ENCODE measurements around the gene PASK.
"Not testable (repeated sequence)": the region's sequence is repeated elsewhere in the genome, so short reads cannot be mapped to it uniquely, and the experiment has no call there.

PASK gene

DNA sequence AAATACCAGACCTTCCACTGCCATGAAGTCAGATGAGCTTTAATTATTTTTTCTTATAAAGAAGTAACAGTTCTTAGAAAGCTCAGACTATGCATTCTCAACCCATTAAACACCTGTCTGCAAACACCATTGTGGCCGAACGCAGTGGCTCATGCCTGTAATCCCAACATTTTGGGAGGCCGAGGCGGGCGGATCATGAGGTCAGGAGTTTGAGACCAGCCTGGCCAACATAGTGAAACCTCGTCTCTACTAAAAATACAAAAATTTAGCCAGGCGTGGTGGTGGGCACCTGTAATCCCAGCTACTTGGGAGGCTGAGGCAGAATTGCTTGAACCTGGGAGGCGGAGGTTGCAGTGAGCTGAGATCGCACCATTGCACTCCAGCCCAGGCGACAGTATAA, 44.7 kb downstream of the PASK start:
- DNase-seq (ENCODE audit: low read depth): not testable (repeated sequence)

DNA sequence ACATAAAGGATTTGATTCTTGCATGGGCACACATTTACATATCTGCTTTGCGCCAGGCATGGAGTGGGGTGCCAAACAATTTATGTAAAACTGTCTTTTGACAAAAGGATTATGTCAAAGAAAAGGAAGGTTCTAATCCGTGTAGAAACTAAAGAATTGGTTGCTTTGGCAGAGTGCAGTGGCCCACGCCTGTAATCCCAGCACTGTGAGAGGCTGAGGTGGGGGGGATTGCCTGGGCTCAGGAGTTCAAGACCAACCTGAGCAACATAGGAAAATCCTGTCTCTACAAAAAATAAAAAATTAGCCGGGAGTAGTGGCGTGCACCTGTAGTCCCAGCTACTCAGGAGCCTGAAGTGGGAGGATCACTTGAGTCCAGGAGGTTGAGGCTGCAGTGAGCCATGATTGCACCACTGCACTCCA, 46.1 kb downstream of the PASK start:
- no peak for DNase-seq (ENCODE audit: low read depth)

DNA sequence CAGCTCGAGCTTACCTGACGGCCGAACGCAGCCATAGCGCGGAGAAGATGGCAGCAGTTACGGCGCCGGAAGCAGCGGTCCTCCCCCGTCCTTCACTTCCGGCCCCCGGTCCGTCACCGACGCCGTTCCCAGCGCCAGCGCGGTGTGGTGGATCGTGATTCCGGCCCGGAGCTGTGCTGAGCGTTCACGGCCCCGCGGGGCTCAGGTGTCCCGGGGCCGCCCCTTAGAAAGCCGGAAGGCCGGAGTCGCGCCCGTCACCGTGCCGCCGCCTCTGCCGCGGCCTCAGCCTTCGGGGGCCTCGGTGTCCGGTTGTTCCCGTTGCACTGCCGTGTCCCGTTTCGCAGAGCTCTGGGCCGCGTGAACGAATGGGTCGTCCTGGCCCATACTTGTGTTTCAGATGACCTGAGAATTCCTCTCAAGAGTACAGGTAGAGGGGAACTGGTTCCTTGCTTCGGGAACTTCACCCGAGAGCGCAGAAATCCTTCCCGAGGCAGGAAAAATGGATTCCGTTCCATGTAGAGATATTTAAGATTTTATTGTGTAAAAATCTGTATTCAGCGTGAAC, 47.0 kb downstream of the PASK start, which contains the start of gene MTERF4:
Gene MTERF4 (minus strand): TSS at position 49 of the 565 bp plus-strand sequence. CDS start 14 bp downstream, at position 35.
- DNase-seq (ENCODE audit: low read depth): peak; percentile 78

DNA sequence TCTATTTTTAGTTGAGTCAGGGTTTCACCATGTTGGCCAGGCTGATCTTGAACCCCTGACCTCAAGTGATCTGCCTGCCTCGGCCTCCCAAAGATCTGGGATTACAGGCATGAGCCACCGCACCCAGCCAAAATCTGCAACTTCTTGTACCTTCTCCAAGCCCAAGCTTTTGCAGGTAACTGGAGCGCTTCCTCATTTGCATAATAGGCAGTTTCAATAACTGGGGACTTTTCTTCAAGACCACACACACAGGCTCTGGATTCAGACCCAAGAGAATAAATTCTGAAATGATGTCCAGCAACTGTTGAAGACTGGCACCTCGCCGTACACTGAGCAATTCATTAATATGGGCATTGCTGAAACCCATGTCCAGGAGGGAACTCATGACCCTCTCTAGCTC, 50.0 kb downstream of the PASK start:
- DNase-seq (ENCODE audit: low read depth): no peak

DNA sequence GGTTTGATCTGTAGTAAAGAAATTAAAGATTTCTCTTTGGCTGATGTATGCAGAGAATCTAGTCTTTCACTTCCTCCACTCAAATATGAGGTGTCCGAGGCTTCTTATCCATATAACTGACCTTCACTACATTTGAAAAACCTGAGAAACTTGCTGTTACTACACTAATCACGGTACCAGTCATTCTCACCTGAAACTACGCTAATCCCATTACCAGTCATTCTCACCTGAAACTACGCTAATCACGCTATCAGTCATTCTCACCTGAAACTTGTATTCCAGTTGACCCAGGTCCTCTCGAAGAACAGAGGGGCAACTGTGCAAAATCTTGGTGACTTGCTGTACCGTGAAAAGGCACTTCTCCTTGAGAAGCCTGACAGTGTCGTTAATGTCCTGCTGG, 52.3 kb downstream of the PASK start:
- no peak for DNase-seq (ENCODE audit: low read depth)

DNA sequence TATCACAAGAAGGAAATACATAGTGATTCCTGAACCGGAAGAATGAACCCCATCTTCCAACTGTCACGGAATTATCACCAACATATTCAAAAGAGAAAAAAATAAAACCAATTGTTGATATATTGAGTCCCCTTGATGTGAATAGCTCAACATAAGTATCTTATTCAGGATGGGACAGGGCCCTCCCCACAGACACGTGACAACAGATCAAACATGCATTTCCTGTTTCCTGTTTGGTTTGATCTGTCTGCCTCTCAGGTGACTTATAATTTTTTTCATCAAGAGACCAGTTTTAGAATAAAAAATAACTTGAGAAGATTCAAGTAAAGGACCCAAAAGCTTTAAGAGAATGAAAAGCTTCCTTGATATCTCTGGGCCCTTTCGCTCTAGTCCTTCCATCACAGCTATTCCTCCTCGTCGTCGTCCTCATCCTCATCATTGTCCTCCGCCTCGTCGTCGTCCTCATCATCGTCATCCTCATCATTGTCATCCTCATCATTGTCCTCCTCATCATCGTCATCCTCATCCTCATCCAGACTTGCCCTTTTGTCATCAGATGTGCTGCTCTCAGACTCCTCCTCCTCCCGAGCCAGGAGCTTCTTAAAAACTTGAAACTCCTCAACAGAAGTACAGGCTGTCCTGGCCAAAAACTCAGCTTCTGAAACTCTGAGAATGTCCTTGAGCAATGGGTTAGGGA, 53.5 kb downstream of the PASK start:
- DNase-seq (ENCODE audit: low read depth): no peak

DNA sequence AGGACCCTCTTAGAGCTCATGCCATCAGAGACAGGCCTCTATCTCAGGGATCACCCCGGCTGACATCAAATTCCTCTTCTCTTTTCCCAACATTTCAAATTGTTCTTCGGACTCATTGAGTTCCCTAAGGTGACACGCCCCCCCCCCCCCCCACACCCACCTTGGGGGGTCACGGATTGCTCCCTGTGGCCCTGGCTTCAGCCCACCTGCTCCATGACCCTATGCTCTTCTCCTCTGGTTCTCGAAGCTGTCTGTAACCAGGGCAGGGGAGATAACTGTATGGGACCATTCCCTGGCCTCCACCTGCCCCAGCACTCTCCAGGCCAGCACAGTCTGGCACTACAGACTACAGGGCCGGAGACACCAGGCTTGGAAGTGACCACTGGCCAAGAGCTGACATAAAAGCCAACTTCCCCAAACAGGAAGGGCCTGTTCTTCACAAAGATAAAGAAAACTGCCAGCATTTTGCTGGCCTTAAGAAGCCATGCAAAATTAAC, 54.3 kb downstream of the PASK start:
- DNase-seq (ENCODE audit: low read depth): no peak

DNA sequence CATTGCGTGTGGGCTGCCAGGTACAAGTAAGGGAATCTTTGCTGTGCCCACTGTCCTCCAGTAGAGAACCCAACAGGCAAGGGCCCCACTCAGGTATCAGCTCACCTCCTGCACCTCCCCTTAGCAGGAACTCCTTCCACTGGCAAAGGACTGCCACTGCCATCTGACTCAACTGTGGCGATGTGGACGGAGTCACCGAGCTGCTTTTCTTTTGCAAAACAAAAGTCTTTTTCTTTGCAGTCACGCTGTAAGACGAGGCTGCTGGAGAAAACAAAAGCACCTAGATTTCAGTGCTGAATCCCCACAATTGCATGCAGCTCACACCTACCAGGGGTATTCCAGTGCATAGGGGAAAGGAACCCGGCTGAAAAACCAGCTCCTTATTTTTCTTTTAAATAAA, 55.1 kb downstream of the PASK start:
- no peak for DNase-seq (ENCODE audit: low read depth)

DNA sequence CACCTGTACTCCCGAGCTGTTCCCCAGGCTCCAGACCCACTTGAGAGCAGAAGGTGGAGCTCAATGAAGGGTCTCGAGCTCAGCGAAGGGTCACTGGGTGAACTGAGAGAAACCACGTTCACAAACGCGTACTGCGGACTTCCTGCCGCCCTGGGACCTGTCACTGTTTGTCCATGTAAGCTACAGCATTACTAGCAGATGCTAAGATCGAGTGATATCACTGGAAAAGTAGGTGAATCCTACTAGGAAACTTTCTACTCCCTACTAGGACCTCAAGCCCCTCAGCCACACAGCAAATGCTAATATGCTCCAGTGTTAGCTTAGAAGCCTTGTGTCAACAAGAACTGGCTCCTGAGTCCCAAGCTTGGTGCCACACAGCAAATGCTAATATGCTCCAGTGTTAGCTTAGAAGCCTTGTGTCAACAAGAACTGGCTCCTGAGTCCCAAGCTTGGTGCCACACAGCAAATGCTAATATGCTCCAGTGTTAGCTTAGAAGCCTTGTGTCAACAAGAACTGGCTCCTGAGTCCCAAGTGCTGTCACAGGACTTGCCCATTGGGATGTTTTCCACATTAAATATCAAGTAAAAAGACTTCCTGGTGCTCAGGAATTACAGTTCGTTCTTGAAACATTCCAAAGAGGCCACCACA, 56.0 kb downstream of the PASK start:
- DNase-seq (ENCODE audit: low read depth): not testable (repeated sequence)

DNA sequence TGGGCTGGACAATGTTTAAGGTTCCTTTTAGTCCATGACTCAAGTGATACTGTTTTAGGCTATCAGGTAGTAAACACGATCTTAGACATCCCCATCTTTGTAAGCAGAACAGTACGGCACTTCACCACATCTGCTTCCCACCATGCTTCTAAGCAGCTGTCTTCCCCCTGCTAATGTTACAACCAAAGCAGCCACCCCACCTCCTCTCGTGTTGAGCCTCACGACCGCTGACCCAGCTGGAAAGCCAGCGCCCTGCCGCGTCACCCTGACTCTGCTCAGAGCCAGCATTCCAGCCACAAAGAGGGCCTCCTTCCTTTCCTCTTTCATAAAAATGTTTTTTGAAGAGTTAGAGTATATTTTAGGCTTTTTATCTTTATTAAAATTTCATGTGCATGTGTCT, 56.6 kb downstream of the PASK start:
- no peak for DNase-seq (ENCODE audit: low read depth)

DNA sequence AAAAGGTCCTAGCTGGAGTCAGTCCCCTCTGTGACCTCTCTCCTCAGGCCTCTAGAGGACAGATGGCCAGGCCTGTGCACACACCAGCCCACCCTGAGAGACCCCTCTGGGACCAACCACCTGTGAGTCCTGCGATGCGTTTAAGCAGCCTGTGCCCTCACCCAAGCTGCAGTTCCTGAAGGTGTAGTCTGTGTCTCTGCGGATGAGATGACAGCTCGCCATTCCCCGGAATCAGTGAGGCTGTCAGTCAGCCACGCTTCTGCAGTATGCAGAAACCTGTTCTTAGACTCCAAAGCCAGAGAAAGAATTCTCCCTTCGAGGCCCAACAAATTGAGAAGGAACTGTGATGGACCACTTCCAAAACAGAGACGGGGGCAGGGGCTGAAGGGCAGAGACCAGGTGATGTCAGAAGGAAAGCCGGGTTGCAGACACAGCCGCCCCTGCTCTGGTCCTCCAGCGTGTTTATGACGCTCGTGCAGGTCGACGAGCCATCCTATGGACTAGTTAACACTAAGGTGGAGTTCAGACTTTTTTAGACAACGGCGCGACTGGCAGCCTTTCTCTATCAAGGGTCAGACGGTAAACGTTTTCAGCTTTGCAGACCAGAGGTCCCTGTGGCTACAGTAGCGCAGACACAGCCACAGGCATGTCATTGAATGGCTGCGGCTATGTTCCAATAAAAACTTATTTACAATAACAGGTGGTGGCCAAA, 57.4 kb downstream of the PASK start:
- no peak for DNase-seq (ENCODE audit: low read depth)

DNA sequence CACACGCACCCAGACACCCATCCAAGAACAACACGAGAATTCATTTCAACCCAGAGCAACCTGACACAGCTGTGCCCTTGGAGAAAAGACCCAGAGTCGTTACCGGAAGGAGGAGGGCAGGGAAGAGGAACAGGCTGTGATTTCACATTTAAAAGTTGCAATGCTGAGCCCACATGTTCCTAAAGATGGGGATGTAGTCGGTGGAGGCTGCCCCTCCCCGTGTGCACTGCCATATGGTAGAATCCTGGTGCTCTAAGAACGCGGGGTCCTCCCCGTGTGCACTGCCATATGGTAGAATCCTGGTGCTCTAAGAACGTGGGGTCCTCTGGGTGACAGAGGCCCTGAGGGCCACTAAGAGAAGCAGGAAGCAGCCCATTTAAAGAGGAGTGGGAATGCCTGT, 58.1 kb downstream of the PASK start:
- DNase-seq (ENCODE audit: low read depth): no peak

DNA sequence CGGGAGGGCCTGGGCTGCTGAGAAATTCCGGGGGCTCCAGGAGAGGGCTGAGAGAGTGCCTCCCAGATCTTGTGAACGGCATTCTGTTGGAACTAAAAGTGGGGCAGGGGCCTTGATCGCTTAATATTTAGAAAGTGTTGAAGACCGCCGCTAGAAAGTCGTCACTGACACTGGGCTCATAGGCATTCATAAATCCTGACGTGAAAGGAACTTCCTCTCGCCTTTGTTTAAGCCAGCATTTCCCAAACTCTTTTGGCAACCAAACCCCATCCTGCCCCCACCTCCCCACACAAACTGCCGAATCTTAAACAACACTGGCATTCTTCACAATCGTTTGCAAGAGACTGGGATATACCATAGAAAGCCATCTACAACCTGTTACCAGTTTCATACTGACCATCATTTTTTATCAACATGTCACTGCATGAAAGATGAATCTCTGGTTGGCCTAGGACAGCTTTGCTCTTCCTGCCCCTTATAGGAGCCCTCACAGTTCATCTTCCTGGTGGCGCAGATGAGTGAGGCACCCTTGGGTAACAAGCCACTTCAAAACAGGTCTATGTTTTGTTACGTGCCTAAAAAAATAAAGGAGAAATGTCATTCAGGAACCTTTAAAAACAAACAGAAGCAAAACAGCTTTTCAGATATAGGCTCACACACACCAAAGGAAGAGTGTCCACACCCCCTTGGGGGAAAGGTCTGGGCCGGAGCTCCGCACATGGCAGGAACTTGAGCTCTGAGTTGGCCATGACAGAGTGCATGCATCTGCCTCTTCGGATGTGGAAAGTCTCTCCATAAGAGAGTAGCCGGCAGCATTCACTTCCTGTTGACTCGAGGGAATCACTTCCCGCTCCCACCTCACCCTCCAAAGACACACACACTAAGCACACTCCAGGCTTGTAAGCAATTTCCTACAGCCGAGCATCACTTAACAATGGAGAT, 60.2 kb downstream of the PASK start:
- DNase-seq (ENCODE audit: low read depth): no peak

DNA sequence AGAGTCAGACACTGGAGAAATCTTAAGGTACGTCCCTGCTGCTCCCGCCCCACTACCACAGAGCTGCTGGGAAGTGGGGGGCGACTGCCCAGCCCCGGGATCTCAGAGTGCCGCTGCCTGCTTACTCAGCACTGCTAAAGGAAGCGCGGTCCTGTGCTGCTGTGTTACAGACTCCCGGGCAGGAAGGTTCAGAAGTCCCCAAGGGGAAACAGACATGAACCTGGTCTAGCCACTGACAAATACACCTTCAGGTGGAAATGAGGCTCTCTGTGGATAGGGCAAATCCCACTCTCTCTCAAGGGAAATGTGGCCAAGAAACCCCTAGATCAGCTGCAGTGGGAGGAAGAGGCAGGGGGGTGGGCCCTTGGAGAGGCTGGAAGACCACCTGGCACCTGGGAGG, 60.9 kb downstream of the PASK start:
- DNase-seq (ENCODE audit: low read depth): no peak

DNA sequence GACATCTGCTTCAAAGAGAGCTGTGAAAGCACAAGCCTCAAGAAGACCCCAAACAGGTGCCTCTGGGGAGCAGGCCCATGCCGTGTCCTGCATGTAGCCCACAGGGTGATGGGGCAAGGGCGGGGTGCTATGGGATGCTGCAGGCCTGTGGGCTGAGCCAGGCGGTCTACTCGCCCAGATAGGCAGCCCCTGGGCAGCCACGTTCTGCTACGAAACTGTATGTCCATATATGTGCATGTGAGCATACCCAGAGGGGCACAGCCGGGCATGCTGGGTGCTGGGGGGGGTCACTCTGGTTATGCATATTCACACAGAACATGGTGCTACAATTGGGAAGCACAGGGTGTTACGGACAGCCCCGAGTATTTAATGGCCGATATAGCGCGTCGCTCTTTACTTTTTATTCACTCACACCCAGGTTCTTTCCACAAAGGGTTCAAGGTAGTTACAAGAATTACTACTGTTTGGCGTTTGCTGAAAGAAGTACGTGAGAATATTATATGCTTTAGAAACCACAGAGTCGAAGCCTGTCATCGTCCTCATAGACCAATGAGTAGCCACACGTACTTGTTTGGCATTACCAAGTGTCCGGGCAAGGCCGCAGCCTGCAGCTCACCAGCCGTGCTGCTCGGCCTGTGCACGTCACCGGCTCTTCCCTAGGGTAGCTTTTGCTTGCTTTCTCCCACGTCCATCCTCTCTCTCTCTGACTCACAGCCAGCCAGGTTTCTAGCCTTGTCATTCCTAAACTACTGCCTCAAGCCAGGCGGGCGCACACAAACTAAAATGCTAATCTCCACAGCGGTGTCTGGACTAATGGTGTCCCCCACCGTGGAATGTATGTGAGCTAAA, 61.6 kb downstream of the PASK start:
- no peak for DNase-seq (ENCODE audit: low read depth)

DNA sequence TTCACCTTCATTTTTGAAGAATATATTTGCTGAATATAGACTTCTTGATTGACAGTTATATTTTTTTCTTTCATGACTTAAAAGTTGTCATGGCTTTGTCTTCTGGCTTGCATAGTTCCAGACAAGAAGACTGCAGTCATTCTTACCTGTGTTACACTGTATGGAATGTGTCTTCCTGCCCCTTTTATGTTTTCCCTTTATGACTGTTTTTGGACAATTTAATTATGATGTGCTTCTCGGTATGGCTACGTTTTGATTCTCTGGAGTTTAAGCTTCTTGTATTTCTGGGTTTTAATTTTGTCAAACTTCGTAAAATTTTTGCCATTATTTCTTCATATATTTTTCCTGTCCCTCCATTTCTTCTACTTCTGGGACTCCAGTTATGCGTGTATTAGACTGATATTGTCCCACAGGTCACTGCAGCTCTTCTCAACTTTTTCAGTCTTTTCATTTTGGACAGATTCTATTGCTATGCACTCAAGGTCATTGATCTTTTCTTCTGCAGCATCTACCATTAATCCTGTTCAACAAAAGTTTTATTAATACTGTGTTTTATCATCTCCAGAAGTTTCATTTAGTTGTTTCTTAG, 64.3 kb downstream of the PASK start:
- DNase-seq (ENCODE audit: low read depth): no peak

DNA sequence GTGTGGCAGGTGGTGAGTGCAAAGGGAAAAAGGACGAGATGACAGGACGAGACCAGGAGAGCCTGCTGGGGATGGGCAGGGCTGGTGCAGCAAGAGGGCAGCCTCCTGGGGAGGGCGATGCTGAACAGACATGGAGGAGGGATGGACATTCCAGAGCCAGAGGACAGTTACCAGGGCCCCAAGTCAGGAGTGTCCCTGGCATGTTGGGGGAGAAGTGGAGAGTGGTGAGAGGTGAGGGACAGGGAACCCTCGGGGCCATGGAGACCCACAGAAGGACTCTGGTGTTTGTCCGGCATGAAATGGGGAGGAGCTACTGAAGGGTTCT, 66.2 kb downstream of the PASK start:
- no peak for DNase-seq (ENCODE audit: low read depth)

DNA sequence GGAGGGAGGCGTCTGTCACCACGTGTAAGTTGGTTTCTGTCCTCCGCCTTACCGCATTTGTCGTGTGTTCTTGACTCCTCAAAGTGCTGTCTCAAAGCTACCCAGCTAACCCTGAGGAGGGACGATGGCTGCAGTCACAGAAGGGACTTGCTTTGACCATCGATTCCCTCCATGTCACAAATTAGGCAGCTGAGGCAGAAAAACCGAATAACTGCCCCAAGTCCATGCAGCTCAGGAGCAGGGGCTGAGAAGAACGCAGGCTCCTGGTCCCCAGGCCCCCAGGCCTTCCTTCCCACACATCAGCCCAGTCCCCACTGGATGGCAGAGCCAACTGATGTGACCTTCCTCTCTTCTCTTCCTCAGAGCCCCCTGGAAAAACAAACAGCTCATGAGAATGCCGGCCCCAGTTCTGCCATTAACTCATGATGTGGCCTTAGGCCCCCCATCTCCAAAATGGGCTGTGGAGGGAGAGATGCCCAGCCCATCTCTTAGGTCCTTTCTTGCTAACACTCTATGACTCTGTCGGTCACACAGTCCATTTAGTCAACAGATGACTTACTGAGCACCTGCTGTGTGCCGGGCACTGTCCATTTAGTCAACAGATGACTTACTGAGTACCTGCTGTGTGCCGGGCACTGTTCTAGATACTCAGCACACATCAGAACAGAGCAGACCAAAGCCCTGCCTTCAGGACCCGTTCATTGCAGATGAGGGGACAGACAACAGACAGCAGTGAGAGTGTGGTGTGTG, 66.8 kb downstream of the PASK start:
- no peak for DNase-seq (ENCODE audit: low read depth)

DNA sequence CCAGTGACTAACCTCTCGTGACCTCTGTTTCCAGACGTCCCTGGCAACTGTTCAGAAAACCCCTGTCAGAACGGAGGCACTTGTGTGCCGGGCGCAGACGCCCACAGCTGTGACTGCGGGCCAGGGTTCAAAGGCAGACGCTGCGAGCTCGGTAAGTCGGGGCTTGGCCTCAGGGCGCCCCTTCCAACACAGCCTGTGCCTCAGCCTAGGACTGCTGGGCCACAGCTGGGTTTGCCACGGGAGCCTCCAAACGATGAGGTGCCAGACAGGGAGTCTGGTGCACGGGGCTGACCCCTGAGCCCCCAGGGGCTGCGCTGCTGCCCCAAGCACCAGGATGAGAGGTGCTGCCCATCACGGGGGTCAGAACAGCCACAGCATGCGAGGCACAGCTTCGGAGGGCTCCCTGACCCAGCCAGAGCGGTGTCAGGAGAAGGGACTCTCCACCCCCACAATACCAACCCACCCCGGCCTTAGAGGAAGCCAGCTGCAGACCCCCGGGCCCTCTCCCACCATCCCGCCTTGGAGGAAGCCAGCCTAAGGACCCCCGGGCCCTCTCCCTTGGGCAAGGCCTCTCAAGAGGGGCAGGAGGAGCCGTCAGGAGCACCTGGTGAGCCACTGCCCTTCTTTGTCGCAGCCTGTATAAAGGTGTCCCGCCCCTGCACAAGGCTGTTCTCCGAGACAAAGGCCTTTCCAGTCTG, 67.5 kb downstream of the PASK start:
- DNase-seq (ENCODE audit: low read depth): no peak

All from activated gamma-delta T cell treated with anti-CD3 and anti-CD28 coated beads, Interleukin-2, amount 50 U/mL, for 16 hours (primary cell).